GM12873 (cell line): Measurements from ENCODE around the gene UBE2V1.

ENCODE experiments used
- CTCF ChIP-seq: IDR thresholded peaks from 2 replicates; pipeline ENCODE4 v1.5.1; 2012; ENCODE audit warnings: low read depth, mild to moderate bottlenecking, moderate library complexity, low read length, control low read depth; ENCODE audit not compliant: insufficient read depth; ENCODE audit errors: missing control alignments

UBE2V1 gene

DNA sequence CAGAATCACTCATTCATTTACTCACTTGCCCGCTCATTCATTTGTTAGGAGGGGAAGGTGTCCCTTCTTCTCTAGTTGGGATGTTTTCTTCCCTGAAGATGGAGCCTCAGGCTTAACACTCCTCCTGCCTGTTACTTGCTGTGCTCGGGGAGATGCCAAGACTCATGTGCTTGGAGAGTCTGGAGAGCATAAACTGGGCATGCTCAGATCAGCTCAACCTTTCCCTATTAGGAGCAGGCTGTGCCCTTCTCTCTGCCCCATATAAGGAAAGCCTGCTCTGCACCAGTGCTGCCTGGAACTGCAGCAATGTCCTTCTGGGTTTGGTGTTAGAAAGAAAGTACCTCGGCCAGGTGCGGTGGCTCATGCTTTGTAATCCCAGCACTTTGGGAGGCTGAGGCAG lies 18.0 kb upstream of the UBE2V1 start:
- no peak for TF ChIP-seq CTCF

DNA sequence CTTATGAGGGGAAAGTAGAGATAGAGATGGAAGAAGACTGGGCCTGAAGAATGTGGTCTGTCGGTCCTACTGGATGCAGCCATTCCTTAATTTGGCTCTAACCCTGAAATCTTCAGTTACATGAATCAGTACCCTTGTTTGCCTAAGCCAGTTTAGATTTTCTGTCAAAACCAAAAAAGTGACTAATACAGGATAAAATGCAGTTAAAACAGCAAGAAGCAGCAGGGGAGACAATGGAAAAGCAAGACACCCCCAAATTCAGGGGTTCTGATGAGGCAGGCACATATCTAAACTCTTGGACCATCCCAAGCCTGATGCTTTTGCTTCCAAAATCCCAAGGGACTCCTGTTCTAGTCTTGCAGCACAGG lies 17.4 kb upstream of the UBE2V1 start:
- no peak for TF ChIP-seq CTCF

- TF ChIP-seq CTCF, result no peak
These were observed 16.9 kb upstream of the UBE2V1 start for GRCh38 chr20:50129662-50130355.

DNA sequence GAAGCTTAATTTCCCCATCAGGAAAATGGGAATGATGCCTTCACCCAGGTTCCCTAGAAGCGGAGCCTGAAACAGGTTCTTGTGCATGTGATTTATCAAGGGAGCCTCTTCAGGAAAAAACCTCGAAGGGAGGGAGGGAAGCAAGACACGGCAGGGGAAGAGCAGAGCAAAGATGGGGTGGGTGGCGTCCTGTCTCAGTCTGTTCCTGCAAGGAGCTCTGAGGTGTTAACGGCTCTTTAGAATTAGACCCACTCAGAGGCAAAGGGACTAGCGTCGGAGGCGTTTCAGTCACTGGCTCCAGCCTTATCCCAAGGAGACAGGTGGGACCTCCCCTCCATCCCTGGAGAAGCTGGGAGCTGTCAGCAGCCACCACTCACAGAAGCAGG lies 15.6 kb upstream of the UBE2V1 start:
- TF ChIP-seq CTCF, result no peak

DNA sequence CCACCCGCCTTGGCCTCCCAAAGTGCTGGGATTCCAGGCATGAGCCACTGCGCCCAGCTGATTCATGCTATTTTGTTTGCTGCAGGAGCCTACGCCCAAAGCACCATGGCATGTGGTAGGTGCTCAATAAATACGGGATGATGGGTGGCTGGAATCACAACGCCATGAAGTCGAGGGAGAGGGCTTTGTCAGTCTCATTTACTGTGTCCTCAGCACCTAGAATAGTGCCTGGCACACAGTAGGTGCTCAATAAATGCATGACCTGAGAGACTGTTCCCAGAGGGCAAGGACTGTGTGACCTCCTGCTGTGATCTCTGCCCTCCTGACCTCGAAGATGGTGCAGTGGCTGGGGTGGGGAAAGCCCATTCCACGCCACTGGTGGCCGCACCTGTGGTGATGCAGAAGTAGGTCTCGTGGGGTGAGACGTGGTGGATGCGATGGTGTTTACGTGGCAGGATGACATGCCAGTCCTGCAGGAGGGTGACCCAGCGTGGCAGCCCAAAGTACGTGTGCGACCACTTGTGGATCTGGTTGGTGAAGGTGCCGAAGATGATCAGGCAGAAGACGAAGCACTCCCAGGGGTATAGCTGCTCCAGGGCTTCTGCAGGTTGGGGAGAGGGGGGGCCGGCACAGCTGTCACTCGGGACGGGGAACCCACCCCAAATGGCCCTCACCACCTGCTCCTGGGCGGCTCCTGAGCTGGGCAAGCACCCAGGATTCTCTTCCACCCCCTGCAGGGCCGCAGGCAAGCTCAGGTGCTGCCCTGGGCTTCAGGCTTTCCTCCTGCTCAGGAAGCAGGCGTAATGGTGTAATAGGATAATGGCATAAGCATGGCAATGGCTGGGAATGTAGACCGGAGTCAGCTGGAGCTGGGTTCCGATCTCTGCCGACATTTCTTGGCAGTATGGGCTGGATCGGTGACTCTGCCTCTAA lies 14.9 kb upstream of the UBE2V1 start:
- no peak for TF ChIP-seq CTCF

- TF ChIP-seq CTCF, result no peak
These were observed 13.7 kb upstream of the UBE2V1 start for GRCh38 chr20:50126662-50127061.

DNA sequence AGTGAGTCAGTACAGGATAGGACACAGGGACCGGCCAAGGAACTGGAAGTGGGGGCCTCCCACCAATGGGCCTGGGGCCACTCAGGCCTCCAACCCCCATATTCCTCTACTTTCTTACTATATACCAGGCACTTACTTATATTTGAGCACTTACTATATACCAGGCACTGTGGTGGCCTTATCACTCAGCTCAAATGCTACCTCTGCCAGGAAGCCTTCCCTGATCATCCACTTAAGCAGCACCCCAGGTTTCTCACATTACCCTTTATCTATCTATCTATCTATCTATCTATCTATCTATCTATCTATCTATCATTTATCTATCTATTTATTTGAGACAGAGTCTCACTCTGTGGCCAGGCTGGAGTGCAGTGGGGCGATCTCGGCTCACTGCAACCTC lies 12.3 kb upstream of the UBE2V1 start:
- TF ChIP-seq CTCF, result no peak
